GM18519 (cell line): Measurements from ENCODE around the gene HOXA9.

Experiments
- ATAC-seq: cut with Tn5 transposase; IDR thresholded peaks from one replicate; pipeline ENCODE4 v1.9.1; 2021; ENCODE audit warnings: mild to moderate bottlenecking, moderate library complexity; ENCODE audit not compliant: unreplicated experiment, low FRiP score

The HOXA9 gene

GRCh38 chr7:27165089-27165995, at the start of gene HOXA9:
Gene HOXA9, minus strand, starts transcription at chr7:27165537. Its CDS starts 80 bp downstream, at chr7:27165457.
- no peak for ATAC-seq

GRCh38 chr7:27214239-27214950, 49.1 kb upstream of the HOXA9 start:
- no peak for ATAC-seq

GRCh38 chr7:27213433-27214238, 48.3 kb upstream of the HOXA9 start:
- ATAC-seq = no peak

GRCh38 chr7:27212497-27213432, 47.4 kb upstream of the HOXA9 start:
- no peak for ATAC-seq

DNA sequence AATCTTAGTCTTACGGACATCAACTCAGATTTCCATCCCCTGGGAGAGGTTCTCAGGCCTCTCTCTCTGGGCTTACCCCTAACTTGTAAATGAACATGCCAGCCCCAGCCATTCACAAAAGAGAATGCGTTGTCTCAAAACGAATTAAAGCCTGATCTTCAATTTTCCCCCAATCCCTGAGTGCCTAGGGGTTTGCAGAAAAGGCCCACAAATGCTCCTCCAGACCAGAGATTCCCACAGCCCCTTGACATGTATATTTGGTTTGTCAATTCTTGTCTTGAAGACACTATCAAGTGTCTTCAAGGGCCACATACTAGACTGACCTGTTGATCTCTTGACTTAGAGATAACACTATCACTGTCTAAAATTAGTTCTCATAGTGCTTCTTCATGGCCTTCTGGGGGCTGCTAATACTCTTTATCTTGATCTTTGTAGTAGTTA, 46.4 kb upstream of the HOXA9 start:
- no peak for ATAC-seq

DNA sequence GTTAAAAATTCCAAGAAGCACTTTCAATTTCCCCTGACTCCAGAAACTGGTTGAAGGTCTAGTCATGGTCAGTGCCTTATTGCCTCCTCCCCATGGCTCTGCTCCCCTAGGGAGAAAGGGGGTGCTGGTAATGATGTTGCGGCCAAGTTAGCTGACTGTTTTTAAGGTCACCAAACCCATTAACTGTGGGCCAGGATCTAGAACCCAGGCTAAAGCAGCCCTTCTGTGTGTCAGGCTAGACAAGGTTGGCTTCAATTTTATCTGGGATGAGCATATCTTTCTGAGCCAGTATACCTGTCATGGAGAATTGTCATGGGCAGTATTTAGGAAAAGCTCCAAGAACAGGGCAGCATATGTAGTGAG, 45.7 kb upstream of the HOXA9 start:
- ATAC-seq = no peak

DNA sequence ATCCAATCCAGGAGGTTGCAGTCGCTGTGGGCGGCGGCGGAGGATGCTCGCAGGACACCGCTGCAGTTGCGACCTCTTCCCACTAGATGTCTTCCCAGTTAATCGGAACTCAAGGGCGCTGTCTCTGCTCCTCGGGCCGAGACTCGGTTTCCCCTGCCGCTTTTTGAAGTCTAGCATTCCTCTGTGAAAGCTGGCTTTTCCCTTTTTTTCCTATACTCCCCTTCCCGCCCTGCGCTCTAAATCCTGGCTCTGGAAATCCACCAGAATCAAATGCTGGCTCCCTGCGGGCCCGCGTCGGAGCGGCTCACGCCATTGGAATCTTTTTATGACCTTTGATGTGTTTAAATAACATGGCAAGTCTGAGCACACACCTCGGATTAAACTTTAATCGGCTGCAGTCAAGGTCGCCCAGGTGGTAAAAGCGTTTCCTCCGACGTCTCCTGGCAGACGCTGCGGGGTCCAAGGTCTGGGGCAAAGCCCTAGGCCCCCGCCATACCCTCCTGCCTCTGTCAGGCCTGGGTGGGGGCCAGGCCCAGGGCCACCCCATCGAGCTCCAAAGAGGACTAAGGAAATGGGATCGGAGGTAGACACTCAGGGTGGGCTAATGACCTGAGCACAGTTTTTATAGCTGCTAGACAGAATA, 45.2 kb upstream of the HOXA9 start:
- no peak for ATAC-seq

GRCh38 chr7:27209933-27210440, 44.6 kb upstream of the HOXA9 start:
- ATAC-seq = no peak

DNA sequence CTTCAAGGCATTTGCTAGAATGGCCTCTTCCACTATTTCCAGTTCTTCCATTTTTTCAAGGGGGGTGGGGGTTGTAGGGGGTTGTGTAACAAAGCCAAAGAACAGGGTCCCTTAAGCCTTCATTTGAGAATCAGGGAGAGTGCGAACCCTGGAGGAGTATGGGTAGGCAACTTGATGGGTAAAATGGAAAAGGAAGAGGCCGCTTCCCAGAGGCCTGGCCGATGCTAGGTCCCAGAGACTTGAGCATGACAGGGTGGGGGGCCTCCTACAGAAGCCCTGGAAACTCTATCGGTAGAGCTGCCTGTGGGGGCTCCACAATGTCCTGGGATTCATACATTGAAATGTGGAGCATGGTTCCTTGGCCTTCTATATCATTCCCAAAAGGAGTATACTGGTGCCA, 43.7 kb upstream of the HOXA9 start:
- ATAC-seq = no peak

- no peak for ATAC-seq
Observed at GRCh38 chr7:27207348-27207985, 42.1 kb upstream of the HOXA9 start.

DNA sequence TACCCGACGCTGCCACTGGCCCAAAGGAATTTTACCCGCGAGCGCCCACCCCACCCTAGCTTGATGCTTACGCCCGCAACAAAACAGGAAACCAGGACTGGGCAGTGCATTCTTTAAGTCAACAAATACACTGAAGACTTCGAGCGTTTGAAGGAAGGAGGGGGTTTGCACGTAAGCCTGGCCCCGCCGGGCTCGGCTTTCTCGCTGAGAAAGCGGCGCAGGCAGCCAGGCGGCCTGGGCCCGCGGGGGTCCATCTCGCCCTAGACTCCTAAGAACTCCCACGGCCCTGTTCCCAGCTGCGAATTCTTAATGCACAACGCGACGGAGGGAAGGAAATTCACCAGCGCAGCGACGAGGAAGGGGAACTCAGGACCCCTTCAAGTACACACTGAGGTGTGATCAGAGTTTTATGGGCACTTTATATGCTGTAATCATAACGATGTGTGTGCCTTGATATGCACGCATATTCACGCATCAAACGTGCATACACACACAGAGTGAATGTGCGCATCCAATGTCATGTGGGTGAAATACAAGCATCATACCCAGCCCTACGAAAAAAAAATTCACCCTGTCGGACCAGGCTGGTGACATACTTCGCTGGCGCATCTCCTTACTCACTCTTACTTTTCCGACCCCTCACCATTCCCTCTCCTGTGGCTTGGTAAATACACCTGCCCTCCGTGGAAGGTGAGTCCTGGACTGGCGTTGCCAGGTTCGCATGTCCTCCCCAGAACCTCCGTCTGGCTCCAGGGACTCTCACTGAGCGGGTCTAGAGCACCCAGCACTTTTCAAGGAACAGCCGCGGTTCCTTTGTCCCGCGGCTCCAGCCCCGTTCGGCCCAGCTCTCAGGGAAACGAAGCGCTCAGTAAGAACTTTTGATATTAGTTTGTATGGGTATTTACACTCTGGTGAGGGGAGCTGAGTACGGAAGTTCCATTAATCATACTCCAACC, 40.3 kb upstream of the HOXA9 start:
- no peak for ATAC-seq

GRCh38 chr7:27204851-27205322, 39.5 kb upstream of the HOXA9 start:
- ATAC-seq = no peak

DNA sequence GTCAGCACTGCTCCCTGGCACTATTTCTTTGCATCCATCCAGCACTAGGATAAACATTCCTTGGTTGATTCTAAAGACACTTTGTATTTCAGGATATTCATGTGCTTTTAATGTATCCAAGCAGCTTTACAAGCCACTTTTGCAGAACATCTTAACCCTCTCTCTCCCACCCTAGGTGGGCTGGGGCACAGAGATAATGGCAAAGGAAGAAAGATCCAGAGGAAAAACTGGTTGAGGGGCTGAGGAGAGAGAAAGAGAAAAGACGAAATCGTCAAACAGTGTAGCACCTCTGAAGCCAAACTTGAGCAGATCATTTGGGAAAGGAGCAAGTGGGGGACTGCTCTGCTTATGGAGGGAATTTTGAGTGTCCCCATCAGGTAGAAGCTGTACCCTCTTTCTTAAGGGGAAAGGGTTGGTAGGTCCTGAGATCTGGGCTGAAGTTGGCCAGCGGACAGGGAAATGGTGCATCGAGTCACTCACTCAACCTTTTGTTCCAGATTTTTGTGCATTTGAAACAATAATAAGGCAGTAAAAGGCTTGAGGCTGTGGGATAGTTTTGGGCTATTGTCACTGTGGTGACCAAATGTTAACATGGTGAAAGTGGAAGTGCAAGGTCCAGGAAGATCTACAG, 38.7 kb upstream of the HOXA9 start:
- ATAC-seq = no peak

- ATAC-seq = no peak
Observed at GRCh38 chr7:27203365-27203953, 38.1 kb upstream of the HOXA9 start.

GRCh38 chr7:27202862-27203134, 37.5 kb upstream of the HOXA9 start:
- ATAC-seq = no peak

DNA sequence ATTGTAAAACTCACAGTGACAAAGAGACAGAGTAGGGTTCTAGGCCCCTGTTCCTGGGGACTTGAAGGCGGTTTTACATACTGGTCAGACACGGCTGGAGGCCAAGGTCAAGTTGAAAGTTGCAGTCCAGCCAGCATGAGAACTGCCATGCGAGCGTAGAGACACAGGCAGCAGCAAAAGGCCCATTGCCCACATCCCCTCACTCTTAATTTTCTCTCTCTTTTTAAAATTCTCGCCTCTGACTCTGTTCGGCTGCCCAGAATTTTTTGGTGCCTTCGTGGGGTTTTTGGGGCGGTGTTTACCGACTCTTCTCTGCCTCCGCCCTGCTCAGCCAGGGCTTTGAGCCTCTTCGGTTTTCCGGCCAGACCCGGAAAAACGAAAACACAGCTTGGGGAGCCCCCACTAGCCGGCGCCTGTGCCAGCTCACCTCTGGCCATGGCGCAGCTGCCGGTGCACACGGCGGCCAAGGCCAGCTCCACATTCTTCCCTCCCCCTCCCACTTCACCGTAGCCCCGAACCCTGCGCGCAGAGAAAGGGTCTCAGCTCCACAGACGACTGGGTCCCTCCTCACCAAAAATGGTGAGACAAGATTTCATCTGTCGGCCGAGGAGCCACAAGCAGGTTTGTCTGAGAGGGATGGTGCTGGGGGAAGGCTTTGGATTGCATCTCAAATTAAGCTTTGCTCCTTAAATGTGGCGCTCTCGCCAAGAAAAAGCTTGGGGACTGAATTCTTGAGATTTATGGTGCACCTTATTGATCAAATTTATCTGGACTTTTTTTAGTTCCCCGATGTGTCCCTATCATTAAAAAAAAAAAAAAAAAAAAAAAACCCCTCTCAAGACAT, 36.9 kb upstream of the HOXA9 start:
- ATAC-seq = no peak
